Activated T-cell treated with anti-CD3 and anti-CD28 coated beads for 1 hour (primary cell): ENCODE measurements around the gene ABT1.

Experiments
- DNase-seq: peaks from one replicate; pipeline ENCODE4 v3.0.0-alpha.2; 2020; ENCODE audit warnings: low read depth

The ABT1 gene

DNA sequence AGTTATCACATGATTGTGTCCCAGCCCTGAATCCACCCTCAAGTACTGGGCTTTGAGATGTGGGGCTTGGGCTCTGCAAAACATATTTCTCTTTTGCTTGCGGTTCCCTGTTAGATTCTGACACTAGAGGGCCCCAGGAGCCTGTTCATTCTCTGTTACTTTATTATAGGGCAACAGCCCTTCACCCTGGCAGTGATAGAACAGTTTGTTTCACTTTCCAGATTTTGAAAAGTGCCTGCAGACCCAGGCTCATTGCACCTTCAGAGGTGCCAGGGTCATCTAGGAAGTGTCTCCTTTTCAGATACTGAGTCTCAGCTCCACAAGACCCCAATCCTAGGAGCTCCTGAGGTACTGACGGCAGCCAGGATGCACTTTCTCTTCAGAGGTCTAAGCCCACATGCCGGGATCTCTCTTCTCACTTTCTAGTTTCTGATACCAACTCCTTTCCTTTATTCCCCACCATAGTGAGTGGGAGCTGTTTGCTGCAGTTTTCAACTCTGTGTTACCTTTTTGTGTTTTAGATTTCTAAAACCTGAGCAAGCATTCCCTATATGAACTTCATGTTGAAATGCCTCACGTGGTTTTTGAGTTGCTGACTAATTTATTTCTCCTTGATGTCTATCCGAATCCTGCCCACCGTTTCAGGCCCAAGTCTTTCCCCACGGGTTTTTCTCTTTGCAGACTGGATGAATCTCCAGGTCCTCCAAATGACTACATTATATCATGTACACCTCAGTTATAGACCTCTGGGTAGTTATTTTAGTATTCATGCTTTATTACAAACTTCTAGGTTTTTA, 10.9 kb downstream of the ABT1 start:
- DNase-seq: peak; percentile 35

DNA sequence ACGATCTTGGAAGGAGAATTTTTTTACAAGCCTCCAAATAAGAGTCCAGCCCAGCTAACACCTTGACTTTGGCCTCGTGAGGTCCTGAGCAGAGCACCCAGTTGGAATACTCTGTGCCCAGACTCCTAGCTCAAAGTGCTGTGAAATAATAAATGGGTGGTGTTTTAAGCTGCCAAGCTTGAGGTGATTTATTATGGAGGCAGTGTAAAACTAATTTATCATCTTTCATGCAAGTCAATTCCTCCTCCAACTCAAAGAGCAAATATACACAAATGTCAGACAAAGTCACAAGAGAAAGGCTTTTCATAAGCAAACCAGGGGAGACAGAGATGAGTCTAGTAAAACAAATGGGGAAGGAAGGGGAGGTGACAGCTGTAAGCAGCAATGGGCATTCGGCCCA, 12.7 kb downstream of the ABT1 start:
- DNase-seq: no peak

DNA sequence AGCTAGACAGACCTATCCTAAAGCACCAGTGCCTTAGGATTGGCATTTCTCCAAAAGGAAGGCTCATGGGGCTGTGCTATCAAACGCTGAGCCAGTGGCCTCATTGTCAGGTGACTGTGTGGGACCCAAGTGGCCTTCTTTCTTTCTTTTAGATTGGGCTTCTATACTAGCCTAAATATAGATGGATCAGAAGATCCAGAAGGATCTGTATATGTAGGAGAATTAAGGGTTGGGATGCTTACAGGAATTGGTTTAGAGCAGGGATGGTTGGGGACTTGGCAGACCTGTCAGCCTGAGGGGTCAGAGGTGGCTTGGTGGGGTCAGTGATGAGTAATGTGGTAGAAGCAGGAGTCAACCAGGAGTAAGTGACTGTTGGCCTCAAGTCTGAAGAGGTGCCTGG, 14.8 kb downstream of the ABT1 start:
- no peak for DNase-seq

DNA sequence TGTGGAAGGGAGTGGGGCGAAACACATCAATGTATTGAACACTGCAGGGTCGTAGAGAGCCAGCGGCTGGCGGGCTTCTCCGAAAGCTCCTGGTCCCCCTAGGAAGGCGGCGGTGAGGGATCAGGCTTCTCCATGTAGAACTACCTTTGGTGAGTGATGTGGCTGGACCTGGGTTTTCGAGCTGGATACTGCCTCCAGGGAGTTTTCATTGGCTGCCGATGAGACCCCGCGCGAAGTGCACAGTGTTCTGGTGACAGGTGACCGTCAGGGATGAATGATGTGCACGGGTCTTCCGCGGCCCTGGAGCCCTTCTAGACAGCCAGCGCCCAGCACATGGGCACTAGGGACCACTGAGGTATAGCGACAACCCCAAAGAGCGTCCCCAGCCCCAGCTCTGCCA, 16.4 kb downstream of the ABT1 start:
- no peak for DNase-seq

DNA sequence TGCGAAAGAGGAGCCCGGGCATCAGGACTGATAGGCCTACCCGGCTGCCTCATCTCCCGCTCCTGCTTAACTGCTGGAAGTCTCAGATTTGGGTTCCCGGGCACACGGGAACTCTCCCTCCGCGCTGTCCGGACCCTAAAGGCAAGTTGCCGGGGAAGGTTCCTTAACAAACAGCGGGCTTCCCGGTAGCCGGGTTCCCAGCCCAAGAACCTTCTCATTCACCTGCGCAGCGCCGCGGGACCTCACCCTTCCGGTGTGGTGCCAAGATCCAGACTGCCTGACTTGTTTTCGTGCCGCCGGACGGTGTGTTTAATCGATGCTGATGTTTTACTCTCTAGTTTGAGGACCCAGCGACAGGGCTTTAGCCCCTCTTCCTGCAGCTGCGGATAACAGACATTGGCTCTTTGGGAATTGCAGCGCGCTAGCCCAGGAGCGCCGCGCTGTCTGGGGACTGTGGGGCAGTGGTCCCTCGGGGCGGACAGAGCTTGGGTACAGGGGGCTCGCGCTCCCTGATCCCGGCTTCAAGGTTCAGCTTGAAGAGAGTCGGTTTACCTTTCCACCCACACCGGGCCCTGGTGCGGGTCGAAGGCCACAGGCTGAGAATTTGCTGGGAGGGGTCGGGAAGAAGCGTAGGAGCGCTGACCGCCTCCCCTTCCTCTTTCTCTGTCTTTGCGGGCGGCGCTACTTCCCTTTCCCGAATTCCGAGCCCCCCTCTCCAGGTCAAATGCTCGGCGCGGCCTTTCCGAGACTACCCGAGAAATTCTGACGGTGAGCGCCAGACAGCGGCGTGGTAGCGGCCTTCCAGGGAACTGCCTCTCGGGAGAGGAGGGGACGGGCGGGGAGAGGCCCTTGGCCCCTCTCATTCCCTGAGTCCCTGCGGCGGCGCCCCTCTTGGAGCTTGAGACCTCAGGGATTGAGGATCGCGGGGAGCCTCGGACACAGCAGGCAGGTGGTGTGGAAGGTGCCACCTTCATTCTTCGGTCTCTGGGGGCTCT, 17.2 kb downstream of the ABT1 start:
- no peak for DNase-seq

DNA sequence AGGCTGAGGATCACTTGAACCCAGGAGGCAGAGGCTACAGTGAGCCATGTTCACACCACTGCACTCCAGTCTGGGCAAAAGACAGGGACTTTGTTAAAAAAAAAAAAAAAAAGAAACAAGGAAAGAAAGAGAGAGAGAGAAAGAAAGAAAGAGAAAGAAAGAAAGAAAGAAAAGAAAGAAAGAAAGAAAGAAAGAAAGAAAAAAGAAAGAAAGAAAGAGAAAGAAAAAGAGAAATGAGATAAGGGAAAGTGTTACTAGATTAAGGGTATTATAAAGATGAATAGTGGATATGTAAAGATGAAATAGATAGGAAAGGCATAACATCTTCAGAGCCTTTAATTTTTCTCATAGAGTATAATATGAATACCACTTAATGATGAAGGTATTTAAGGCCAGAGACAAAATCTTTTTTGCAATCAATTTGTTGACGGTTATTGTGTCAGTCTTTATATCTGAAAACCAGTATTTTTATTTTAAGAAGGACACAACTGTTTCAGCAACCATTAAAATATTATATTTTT, 26.6 kb downstream of the ABT1 start:
- no peak for DNase-seq

DNA sequence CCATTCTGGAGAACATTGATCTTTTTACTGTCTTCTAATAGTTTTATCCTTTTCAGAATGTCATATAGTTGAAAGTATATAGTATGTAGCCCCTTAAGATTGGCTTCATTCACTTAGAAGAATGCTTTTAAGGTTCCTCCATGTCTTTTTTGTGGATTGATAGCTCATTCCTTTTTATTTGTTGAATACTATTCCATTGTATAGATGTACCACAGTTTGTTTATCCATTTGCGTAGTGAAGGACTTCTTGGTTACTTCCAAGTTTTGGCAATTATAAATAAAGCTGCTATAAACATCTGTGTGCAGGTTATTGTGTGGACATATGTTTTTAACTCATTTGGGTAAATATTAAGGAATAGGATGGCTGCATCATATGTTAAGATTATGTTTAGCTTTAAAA, 27.8 kb downstream of the ABT1 start:
- DNase-seq: no peak

DNA sequence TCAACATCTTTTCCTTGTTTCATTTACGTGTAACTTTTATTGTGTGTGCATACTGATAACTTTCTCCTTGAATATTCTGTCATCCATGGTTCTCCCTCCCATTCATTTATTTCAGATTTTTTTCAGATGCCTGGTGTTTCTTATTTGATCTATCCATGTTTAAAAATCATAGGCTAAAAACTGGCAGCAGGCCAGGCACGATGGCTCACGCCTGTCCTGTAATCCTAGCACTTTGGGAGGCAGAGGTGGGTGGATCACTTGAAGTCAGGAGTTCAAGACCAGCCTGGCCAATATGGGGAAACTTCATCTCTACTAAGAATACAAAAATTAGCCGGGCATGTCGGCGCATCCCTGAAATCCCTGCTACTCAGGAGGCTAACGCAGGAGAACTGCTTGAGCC, 31.1 kb downstream of the ABT1 start:
- DNase-seq: no peak

DNA sequence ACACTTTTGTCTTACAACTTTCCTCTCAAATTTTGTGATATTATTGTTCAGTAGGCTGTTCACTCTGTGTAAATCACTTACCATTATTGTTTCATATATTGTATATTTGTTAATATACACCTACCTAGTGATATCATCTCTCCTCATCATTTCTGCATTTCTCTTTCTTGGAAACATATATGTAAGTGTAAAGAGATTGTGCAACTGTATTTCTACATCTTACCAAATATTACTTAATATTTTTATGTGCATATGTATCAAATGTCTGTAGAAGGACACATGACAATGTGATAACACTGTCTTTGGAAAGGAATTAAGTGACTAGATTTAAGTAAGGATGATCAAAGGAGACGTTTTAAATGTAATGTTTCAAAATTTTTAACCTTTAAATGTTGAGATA, 32.6 kb downstream of the ABT1 start:
- no peak for DNase-seq

DNA sequence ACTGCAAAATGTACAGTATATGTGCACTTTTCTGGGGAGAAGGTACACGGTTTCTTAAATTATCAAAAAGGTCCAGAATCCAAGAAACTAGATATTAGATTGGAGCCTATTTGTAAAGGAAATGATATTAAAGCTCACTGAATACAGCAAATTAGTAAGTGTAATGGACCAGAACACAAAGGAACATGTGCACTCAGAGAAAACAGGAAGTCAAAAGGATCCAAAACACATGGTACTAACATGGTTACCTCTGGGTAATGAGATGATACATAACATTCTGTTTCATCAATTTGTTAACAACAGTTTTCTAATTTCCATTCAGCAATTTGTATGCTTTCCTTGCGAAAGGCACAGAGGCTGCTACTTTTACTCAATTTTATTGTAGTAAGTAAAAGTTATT, 44.1 kb downstream of the ABT1 start:
- no peak for DNase-seq

DNA sequence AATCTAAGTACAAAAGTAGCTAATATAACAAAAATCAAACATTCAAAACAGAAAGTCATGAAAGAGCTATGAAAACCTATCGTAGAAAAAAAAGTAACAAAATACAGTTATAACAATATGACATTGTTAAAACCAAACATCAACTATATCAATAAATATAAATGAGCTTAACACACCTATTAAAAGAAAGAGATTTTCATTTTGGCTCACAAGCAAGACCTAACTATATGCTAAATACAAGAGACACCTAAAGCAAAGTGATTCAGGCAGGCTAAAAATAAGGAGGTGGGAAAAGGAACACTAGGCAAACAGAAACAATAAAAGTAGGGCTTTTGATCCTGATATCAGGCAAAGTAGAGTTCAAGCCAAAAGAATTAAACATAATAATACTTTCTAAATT, 49.3 kb downstream of the ABT1 start:
- DNase-seq: no peak
